ENCODE data around the gene TMPRSS7. TPM values are rescaled to one million over a fixed set of nuclear protein-coding genes. Genes with fewer than 3 reads are reported as not detected.

The TMPRSS7 gene
- polyA plus RNA-seq, 1 experiment, result not detected

DNA sequence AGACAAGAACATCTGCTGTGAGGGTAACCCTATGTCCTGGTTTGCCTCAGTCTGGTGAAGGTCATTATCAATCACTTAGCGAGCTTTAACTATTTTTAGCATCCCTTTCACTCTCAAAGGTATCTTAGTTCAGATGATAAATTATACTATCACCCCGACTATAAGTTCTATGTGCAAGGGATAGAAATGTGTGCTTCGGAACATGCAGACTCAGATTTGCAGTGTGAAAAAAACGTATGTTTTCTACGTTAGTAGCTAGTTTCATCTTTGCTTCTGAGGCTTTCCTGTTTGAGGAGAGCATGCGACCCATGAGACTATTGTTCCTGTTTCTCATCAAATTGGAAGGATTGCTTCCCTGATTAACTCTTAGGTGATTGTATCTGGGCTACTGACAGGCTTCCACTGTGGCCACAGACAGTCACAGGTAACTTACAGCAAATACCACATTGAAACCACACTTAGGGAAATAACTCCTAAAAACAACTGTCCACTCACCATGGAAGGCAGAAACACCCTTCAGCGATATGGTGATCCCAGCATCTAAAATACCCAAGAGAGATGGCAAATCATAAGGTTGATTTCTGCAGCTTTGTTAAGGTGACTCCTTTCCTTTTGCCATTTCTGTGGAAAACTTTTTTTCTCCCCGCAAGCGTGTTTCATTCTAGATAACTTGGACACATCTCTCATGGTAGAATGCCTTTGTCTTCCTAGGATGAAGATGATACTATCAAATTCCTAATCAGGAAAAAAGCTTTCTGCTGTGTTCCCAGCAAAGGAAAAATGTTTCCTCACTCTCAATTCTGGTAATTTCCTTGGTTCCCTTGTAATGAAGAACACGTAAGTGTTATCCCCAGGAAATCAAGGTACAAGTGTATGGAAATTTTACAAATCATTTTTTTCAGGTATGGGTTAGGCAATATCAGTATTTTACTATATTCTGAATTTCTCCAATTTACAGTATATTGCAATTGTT is 93.3 kb downstream of the TMPRSS7 start:
- no peak overlapping the region for H3K4me3 ChIP-seq (ENCODE audit: low read depth, low read length)
- ChIA-PET CTCF (interaction anchor here (0.7 to 3.6 kb wide), 5 partner anchors 9 to 403 kb away, joined by 3 to 18 read pairs (median 3); no protein-coding TSS in a partner anchor), POLR2A (no interaction called here)
- no peak for TF ChIP-seq CTCF (IDR thresholded peaks at IDR 0.05; ENCODE audit: low read depth, low read length)
- no peaks in the 10 kb centered on the region for H3K9me3 ChIP-seq (ENCODE audit: control insufficient read depth, insufficient read depth, low read length)
- H3K27ac ChIP-seq (ENCODE audit: low read depth, low read length), result no peak overlapping the region
- no peak for DNase-seq (ENCODE audit: low read depth, low spot score)
- H3K27me3 ChIP-seq (ENCODE audit: control insufficient read depth, insufficient read depth, low read length), result no peaks in the 10 kb centered on the region

- DNase-seq (ENCODE audit: low read depth, low spot score), result peak; percentile 16
- ChIA-PET CTCF (interaction anchor here (1.4 to 3.6 kb wide), 3 partner anchors 8 to 17 kb away, joined by 3 to 18 read pairs (median 5); no protein-coding TSS in a partner anchor), POLR2A (no interaction called here)
- no peak for TF ChIP-seq CTCF (IDR thresholded peaks at IDR 0.05; ENCODE audit: low read depth, low read length)
- Histone ChIP-seq H3K4me3 (ENCODE audit: low read depth, low read length) (no peak overlapping the region), H3K9me3 (ENCODE audit: control insufficient read depth, insufficient read depth, low read length) (no peaks in the 10 kb centered on the region), H3K27me3 (ENCODE audit: control insufficient read depth, insufficient read depth, low read length) (no peaks in the 10 kb centered on the region), H3K27ac (ENCODE audit: low read depth, low read length) (no peak overlapping the region)
Observed at GRCh38 chr3:112128843-112129727, 94.5 kb downstream of the TMPRSS7 start.

GRCh38 chr3:112129925-112130637 is 95.5 kb downstream of the TMPRSS7 start:
- H3K9me3 ChIP-seq (ENCODE audit: control insufficient read depth, insufficient read depth, low read length), result no peaks in the 10 kb centered on the region
- ChIA-PET CTCF (interaction anchor here (3.6 kb wide), 1 partner anchor 18 kb away, joined by 18 read pairs; no protein-coding TSS in a partner anchor), POLR2A (no interaction called here)
- H3K4me3 ChIP-seq (ENCODE audit: low read depth, low read length), result no peak overlapping the region
- no peak overlapping the region for H3K27ac ChIP-seq (ENCODE audit: low read depth, low read length)
- no peak for TF ChIP-seq CTCF (IDR thresholded peaks at IDR 0.05; ENCODE audit: low read depth, low read length)
- H3K27me3 ChIP-seq (ENCODE audit: control insufficient read depth, insufficient read depth, low read length), result no peaks in the 10 kb centered on the region
- DNase-seq (ENCODE audit: low read depth, low spot score), result no peak

- no peak for TF ChIP-seq CTCF (IDR thresholded peaks at IDR 0.05; ENCODE audit: low read depth, low read length)
Observed at GRCh38 chr3:112130638-112130993, 96.1 kb downstream of the TMPRSS7 start.

More at GRCh38 chr3:112130638-112130993, 96.1 kb downstream of the TMPRSS7 start:
- no peak for DNase-seq (ENCODE audit: low read depth, low spot score)
- Histone ChIP-seq H3K9me3 (ENCODE audit: control insufficient read depth, insufficient read depth, low read length) (no peaks in the 10 kb centered on the region), H3K27me3 (ENCODE audit: control insufficient read depth, insufficient read depth, low read length) (no peaks in the 10 kb centered on the region), H3K4me3 (ENCODE audit: low read depth, low read length) (no peak overlapping the region), H3K27ac (ENCODE audit: low read depth, low read length) (no peak overlapping the region)
- ChIA-PET CTCF (no interaction called here), POLR2A (no interaction called here)

Small RNA genes lying within 50 kb of the gene (small RNA-seq; reads per million reads assigned to genes)
- gene MIR567 (ENCODE audit: insufficient read length, low read depth), result not detected

Other genes with a start within 250 kb of the TMPRSS7 start
- 15.9 and 16.9 TPM in 2 replicates for gene PHLDB2, start 175.5 kb upstream of the TMPRSS7 start, polyA plus RNA-seq (2011; rRNA removed)
- gene ABHD10, start 55.7 kb upstream of the TMPRSS7 start, polyA plus RNA-seq (2011; rRNA removed), result 28.8 and 37.5 TPM in 2 replicates
- gene TAGLN3, start 35.8 kb upstream of the TMPRSS7 start, polyA plus RNA-seq (2011; rRNA removed), result 2.2 and 2.5 TPM in 2 replicates
- 5.8 and 7.0 TPM in 2 replicates for gene C3orf52, start 51.7 kb downstream of the TMPRSS7 start, polyA plus RNA-seq (2011; rRNA removed)
- not detected in 2 replicates for gene GCSAM, start 98.5 kb downstream of the TMPRSS7 start, polyA plus RNA-seq (2011; rRNA removed)

Measured in AG04450 (cell line).